HG03139 (cell line): Measurements from ENCODE around the gene TUBGCP3.

Experiments used
- ATAC-seq: cut with Tn5 transposase; IDR thresholded peaks from one replicate; pipeline ENCODE4 v1.9.1; 2021; ENCODE audit not compliant: unreplicated experiment

The TUBGCP3 gene

DNA sequence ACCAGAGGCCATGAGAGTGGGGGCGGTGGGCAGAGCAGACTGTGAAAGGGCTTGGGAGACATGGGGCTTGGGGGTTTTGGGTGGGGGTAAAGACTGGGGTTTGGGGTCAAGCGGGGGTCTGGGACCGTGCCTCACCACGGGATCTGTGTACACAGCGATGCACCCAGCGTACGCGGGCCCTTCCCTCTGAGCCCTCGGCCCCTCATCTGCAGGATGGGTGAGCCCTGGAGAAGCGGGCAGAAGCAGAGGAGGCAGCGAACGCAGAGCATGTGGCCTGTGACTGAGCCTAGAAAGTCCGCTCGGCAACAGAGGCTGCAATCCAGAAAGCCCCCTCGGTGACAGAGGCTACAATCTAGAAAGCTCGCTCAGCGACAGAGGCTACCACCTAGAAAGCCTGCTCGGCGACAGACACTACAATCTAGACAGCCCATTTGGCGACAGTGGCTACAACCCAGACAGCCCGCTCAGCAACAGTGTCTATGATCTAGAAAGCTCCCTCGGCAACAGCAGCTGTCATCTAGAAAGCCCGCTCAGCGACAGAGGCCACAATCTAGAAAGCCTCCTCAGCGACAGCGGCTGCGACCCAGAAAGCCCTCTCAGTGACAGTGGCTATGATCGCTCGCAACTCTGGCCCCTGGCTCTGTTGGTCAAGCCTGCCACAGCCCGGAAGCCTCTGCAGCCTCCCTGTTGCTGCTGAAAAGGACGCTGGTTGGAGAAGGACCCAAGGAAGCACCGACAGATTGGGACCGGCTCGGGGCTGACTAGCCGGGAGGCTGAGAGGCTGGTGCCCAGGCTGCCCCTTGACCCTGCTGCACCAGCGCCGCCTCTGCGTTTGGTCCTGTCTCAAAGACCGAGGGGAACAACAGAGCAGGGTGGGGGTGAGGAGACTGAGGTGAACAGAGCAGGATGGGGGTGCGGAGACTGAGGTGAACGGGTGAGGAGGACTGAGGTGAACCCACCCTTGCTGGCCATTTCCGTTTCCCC is 143.2 kb downstream of the TUBGCP3 start:
- ATAC-seq, result no peak

DNA sequence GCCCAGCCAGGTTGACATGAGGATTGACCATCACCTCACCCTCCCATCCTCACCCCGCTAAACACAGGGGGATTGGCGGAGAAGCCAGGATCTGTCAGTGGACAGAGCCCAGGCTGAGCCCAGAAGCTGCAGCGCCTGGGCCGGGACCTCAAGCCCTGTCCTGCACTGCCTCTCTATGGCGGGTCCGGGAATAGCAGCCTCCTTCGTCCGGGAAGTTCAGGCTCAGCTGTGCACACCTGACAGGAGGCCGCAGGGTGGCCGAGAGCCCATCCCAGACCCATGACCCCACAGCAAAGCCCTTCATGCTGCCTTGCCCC is 144.0 kb downstream of the TUBGCP3 start:
- ATAC-seq, result peak; percentile 70

DNA sequence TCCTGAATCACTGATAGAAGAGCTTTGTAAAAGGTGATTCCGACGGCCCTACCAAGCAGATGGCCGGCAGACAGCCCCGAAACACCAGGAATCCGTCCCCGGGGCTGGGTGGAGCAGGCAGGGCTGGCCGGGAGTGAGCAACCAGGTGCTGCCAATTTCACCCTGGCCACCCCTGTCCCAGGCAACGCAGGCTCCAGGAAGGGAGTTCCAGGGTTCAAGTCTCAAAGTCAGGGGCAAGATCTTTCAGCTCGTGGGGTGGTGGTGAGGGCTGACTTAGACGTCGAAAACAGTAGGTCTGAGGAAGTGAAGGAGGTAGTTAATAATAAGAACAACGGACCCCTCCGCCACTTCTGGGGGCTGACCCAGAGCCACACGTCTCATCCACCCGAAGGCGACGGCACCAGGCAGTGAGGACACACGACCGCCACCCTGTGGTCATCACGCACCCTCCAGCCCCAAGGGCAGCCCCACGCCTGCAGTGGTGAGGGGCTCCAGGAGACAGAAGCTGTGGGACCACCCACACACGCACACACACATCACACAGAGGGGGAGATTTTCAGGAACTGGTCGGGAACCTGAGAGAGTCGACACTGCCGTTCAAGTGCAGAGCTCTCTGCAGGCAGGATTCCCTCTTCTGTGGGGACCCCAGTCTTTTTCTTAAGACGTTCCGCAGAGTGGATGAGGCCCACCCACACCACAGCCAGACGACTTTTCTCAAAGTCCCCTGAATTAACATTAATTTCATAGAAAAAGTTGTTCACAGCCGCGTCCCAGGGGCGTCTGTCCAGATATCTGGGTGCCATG is 144.6 kb downstream of the TUBGCP3 start:
- no peak for ATAC-seq

DNA sequence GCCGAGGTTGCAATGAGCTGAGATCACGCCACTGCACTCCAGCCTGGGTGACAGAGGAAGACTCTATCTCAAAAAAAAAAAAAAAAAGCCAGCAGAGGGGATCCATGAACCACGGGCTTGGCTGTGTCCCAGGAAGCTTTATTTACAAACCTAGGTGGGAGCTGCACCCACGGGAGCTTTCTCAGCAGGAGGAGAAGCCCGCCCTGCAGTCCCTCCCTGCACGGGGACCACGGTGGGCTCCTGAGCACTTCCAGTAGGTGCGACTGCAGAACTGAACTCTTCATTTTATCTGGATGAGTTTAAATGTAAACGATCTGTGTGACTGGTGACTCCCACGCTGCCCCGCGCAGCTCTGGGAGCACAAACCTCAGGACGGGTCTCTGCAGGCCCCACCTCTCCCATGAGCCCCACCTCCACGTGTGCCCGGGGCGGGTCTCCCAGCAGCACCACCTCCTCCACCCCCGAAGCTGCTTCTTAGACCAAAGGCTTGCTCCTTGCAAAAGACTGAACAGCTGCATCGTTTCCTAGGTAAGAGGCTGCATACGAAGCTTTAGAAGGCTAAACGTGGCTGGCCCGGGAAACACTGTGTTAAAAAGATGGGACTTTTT is 145.4 kb downstream of the TUBGCP3 start:
- no peak for ATAC-seq

DNA sequence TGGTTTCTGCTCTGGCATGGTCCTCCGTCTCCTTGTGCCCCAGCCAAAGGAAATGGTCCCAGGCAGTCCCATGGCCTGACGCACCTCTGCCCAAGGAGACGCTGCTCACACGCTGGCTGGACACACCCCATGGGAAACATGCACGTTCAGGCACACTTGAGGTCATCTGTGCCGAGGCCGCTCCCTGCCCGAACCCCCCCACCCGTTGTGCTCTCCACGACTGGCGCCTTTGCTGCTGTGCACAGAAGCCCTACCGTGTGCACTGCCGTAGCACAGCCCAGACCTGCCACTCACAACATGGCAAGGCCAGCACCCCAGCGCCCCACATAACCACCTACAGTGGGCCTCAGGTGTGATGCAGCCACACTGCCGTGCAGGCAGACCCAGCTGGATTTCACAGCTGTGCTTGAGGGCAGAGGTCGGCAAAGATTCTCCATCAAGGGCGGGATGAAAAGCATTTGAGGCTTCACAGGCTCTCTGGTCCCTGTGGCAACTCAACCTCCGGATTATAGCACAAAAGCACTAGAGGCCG is 146.1 kb downstream of the TUBGCP3 start:
- no peak for ATAC-seq

DNA sequence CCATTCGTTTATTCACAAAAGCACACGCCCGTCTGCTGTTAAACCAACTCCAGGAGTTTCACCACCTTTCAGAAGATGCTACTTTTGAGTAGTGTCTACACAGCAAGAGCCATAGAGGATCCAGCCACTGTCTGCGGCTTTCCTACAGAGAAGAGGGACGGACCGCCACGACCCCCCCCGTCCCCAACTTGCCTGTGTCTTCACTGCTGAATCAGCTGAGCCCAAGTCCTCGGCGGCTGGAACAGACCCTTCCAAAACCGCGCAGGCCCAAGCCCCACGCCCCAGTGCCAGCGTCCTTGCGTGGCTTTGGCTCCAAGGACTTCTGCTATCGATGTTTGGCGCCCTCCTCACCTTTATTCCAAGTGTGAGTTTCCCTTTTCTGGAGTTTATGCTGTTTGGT is 146.7 kb downstream of the TUBGCP3 start:
- ATAC-seq, result no peak

DNA sequence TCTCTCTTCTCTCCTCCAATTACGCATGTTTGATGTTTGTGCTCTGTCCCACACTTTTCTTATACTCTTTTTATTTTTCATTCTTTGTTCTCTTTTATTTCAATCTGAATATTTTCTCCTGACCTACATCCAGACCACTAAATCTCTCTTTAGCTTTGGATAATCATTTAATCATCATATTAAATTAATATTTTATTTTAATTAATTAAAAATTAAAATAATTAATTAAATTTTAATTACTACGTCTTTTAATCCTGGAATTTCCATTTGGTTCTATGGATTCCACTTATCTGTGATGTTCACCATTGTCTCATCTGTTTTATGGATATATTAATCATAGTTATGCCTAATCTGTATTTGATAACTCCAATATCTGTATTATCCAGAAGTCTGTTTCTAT is 149.4 kb downstream of the TUBGCP3 start:
- no peak for ATAC-seq

DNA sequence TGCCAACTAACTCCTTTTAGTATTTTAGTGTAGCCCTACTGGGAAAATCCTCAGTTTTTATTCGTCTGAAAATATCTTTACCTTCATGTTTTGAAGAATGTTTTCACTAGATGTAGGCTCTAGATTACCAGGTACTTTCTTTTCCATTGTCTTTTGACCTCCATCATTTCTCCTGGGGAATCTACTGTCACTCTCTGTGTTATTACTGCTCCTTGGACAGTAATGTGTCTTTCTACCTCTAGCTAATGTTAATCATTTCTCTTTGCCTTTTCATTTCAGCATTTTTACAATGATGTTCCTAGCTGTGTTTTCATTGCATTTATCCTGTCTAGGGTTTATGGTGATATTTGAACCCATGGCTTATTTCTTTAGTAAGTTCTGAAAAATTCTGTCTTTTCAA is 149.9 kb downstream of the TUBGCP3 start:
- ATAC-seq, result no peak

DNA sequence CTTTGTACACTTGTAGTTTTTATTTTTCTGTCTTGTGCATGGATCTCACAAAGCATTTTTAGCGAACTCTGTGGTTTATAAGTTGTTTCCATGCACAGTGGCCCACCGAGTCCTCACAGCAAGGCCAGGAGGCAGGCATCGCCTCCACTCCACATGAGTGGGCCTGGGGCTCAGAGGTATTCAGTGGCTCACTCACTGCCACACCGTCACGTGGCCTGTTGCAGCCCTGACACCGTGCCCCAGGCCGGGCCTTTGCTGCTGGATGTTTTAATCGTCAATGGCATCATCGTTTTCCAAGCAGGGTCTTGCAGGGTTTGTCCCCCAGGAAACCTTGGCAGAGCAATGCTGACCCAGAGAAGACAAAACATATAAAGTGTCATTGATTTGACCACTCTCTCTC is 152.0 kb downstream of the TUBGCP3 start:
- no peak for ATAC-seq
